GM21717 (cell line): ENCODE measurements around the gene MEIG1.
"Not testable (repeated sequence)": the region's sequence is repeated elsewhere in the genome, so short reads cannot be mapped to it uniquely, and the experiment has no call there.

Experiments used
- ATAC-seq: cut with Tn5 transposase; IDR thresholded peaks from one replicate; pipeline ENCODE4 v1.9.1; 2021; ENCODE audit warnings: mild to moderate bottlenecking, moderate library complexity; ENCODE audit not compliant: unreplicated experiment

The MEIG1 gene

GRCh38 chr10:14954001-14954770 is 5.0 kb upstream of the MEIG1 start, which contains the start of gene DCLRE1C:
Gene DCLRE1C, minus strand, starts transcription at chr10:14954096. Its CDS starts 86 bp downstream, at chr10:14954010.
- peak; percentile 84 for ATAC-seq

GRCh38 chr10:14954934-14955333 is 4.3 kb upstream of the MEIG1 start:
- no peak for ATAC-seq

GRCh38 chr10:14958872-14959220 is 342 bp upstream of the MEIG1 start:
- ATAC-seq, result no peak

- ATAC-seq, result no peak
Observed at GRCh38 chr10:14967897-14968296, 8.7 kb downstream of the MEIG1 start.

- no peak for ATAC-seq
Observed at GRCh38 chr10:14971867-14972448, 12.8 kb downstream of the MEIG1 start.

GRCh38 chr10:14974153-14974998 is 15.2 kb downstream of the MEIG1 start:
- ATAC-seq, result not testable (repeated sequence)

GRCh38 chr10:14975672-14976273 is 16.6 kb downstream of the MEIG1 start:
- ATAC-seq, result no peak

GRCh38 chr10:14982744-14983143 is 23.6 kb downstream of the MEIG1 start:
- ATAC-seq, result no peak

GRCh38 chr10:14989552-14989951 is 30.4 kb downstream of the MEIG1 start:
- not testable (repeated sequence) for ATAC-seq

- ATAC-seq, result not testable (repeated sequence)
Observed at GRCh38 chr10:14991035-14991749, 32.0 kb downstream of the MEIG1 start.

GRCh38 chr10:14992336-14992735 is 33.1 kb downstream of the MEIG1 start:
- ATAC-seq, result not testable (repeated sequence)

- ATAC-seq, result not testable (repeated sequence)
Observed at GRCh38 chr10:14993500-14994455, 34.6 kb downstream of the MEIG1 start.

- ATAC-seq, result no peak
Observed at GRCh38 chr10:14995964-14996565, 36.9 kb downstream of the MEIG1 start.

- ATAC-seq, result not testable (repeated sequence)
Observed at GRCh38 chr10:15013530-15013929, 54.3 kb downstream of the MEIG1 start.

GRCh38 chr10:15015451-15015850 is 56.3 kb downstream of the MEIG1 start:
- ATAC-seq, result no peak

GRCh38 chr10:15020966-15021365 is 61.8 kb downstream of the MEIG1 start:
- ATAC-seq, result not testable (repeated sequence)
